B cell (primary cell): ENCODE measurements around the gene EIPR1. TPM values are rescaled to one million over a fixed set of nuclear protein-coding genes. Genes with fewer than 3 reads are reported as not detected.

Experiments
- ATAC-seq: fragments of 200-7000 bp; cut with Tn5 transposase; one replicate; pipeline ENCODE4 v1.10.0; 2021; ENCODE audit warnings: low read depth, mild to moderate bottlenecking, moderate number of reproducible peaks, moderate library complexity
- CTCF ChIA-PET: fragments of 350-600 bp; sonication (Branson Sonifier 250); formaldehyde crosslinking; loops from one replicate; lab custom pipeline; 2021; ENCODE audit warnings: antibody characterized with exemption, inconsistent platforms; lab: Charles Lee
- POLR2A ChIA-PET: fragments of 350-600 bp; sonication (Branson Sonifier 250); formaldehyde crosslinking; loops from one replicate; lab custom pipeline; 2021; ENCODE audit warnings: antibody characterized with exemption; lab: Charles Lee
- DNase-seq: peaks from one replicate; pipeline ENCODE4 v3.0.0; 2013
- H2AFZ ChIP-seq: 2 replicates; pipeline ENCODE4 v1.6.1; 2012; ENCODE audit warnings: mild to moderate bottlenecking, low read depth, low read length; ENCODE audit not compliant: insufficient read depth, poor library complexity, severe bottlenecking
- H3K27ac ChIP-seq, 2 donors: 1 replicate in 1 of 2; 2 replicates in 1 of 2; pipeline ENCODE4 v1.5.1; 2012 to 2013; ENCODE audit warnings: low read length in 2 of 2, mild to moderate bottlenecking in 2 of 2, moderate library complexity in 1 of 2
- H3K27me3 ChIP-seq, 4 experiments: fragments of 200-600 bp in 1 of 4; sonication (generic) in 1 of 4; replicated peaks in 1 of 4; 1 replicate in 2 of 4; 2 replicates in 2 of 4; pipeline versions ENCODE4 v1.6.1 to v1.7.0; 2013 to 2016; ENCODE audit warnings: low read length in 3 of 4, mild to moderate bottlenecking in 2 of 4, mixed read lengths in 1 of 4, moderate library complexity in 1 of 4; ENCODE audit not compliant: insufficient read depth in 4 of 4, control insufficient read depth in 3 of 4; ENCODE audit errors: control extremely low read depth in 1 of 4
- H3K36me3 ChIP-seq, 2 experiments: replicated peaks in 1 of 2; 1 replicate in 1 of 2; 2 replicates in 1 of 2; pipeline versions ENCODE4 v1.6.1 to v1.7.1; 2013; ENCODE audit warnings: low read length in 1 of 2; ENCODE audit not compliant: insufficient read depth in 2 of 2, control insufficient read depth in 1 of 2; ENCODE audit errors: control extremely low read depth in 1 of 2, extremely low read depth in 1 of 2
- H3K4me1 ChIP-seq, 2 donors: fragments of 200-600 bp in 1 of 2; sonication (generic) in 1 of 2; 1 replicate in 1 of 2; 2 replicates in 1 of 2; pipeline versions ENCODE4 v1.5.1 to v1.6.1; 2013 to 2017; ENCODE audit warnings: low read length in 2 of 2; ENCODE audit not compliant: control insufficient read depth in 2 of 2, insufficient read depth in 2 of 2
- H3K4me2 ChIP-seq: replicated peaks from 2 replicates; pipeline ENCODE3; 2012; ENCODE audit warnings: mild to moderate bottlenecking, low read depth, low read length; ENCODE audit not compliant: poor library complexity, severe bottlenecking
- H3K4me3 ChIP-seq, 5 experiments: fragments of 200-600 bp in 1 of 5; sonication (generic) in 1 of 5; 1 replicate in 3 of 5; 2 replicates in 2 of 5; pipeline versions ENCODE4 v1.5.1 to v1.7.0; 2011 to 2016; ENCODE audit warnings: low read length in 4 of 5, mild to moderate bottlenecking in 4 of 5, low read depth in 2 of 5, control low read depth in 1 of 5, moderate library complexity in 1 of 5; ENCODE audit not compliant: insufficient read depth in 1 of 5; ENCODE audit errors: control extremely low read depth in 1 of 5, extremely low read depth in 1 of 5
- H3K79me2 ChIP-seq: fragments of 200-600 bp; sonication (generic); one replicate; pipeline ENCODE4 v1.6.0; 2016; ENCODE audit warnings: low read length; ENCODE audit not compliant: control insufficient read depth, insufficient read depth
- H3K9ac ChIP-seq: fragments of 200-600 bp; sonication (generic); 2 replicates; pipeline ENCODE4 v1.6.1; 2017; ENCODE audit warnings: mild to moderate bottlenecking, low read length, moderate library complexity
- H3K9me3 ChIP-seq, 3 donors: one replicate each; pipeline versions ENCODE4 v1.6.1 to v1.7.1; 2013; ENCODE audit warnings: low read length in 2 of 3; ENCODE audit not compliant: control insufficient read depth in 2 of 3, insufficient read depth in 1 of 3; ENCODE audit errors: control extremely low read depth in 1 of 3
- H4K20me1 ChIP-seq: 2 replicates; pipeline ENCODE4 v1.6.0; 2012; ENCODE audit warnings: mild to moderate bottlenecking, low read length; ENCODE audit not compliant: insufficient read depth, control insufficient read depth, poor library complexity, severe bottlenecking
- H3K27ac Mint-ChIP-seq: one replicate; pipeline ENCODE4 v1.8.0; 2021; ENCODE audit warnings: mixed read lengths
- H3K27me3 Mint-ChIP-seq: one replicate; pipeline ENCODE4 v1.8.0; 2021; ENCODE audit warnings: mixed read lengths
- H3K4me1 Mint-ChIP-seq: one replicate; pipeline ENCODE4 v1.8.0; 2021; ENCODE audit warnings: mixed read lengths
- H3K4me3 Mint-ChIP-seq: one replicate; pipeline ENCODE4 v1.8.0; 2021; ENCODE audit warnings: mixed read lengths
- H3K9me3 Mint-ChIP-seq: one replicate; pipeline ENCODE4 v1.8.0; 2022; ENCODE audit warnings: mixed read lengths; ENCODE audit not compliant: insufficient read depth
- CTCF ChIP-seq: fragments of 200-600 bp; IDR thresholded peaks from one replicate; pipeline ENCODE4 v1.8.0; 2022; ENCODE audit warnings: antibody characterized with exemption, mild to moderate bottlenecking
- EZH2 ChIP-seq: IDR thresholded peaks from 2 replicates; pipeline ENCODE4 v1.6.1; 2012; ENCODE audit warnings: borderline replicate concordance, low read depth, mild to moderate bottlenecking, moderate library complexity, low read length; ENCODE audit not compliant: insufficient read depth, poor library complexity, severe bottlenecking
- WGBS: methylation state at CpG from one replicate; pipeline ENCODE4 v1.1.5; 2013; ENCODE audit warnings: missing lambda C conversion rate; ENCODE audit not compliant: insufficient coverage; 5-methylcytosine and 5-hydroxymethylcytosine counted together
- intact Hi-C: fragments of 100-400 bp; cut with micrococcal nuclease; formaldehyde crosslinking; loops from one replicate; pipeline ENCODE4 v1.10.0; 2022
- polyA plus RNA-seq: library from polyadenylated mRNA; depleted of rRNA; stranded (reverse); fragments of >200 nt; gene quantifications from 2 replicates; pipeline ENCODE4 v1.2.3, GENCODE V29; 2012
- total RNA-seq, 2 donors: library from RNA; stranded (reverse); fragments of 120-200 nt in 1 of 2; gene quantifications; 1 replicate in 1 of 2; 2 replicates in 1 of 2; pipeline versions ENCODE4 v1.2.3 to v1.2.4, GENCODE V29; 2013 to 2022

The EIPR1 gene
- total and polyA plus RNA-seq, 2 donors (not counting 1 experiment from before 2014, with no cell fraction given): 31.8 to 37.0 TPM

- Histone ChIP-seq H3K27me3 (no peaks in the 10 kb centered on the region), H3K4me2 (no peak overlapping the region), H4K20me1 (peaks cover 11% of the 10 kb centered on the region), H3K9ac (no peak overlapping the region), H3K27ac (no peak overlapping the region), H2AFZ (no peak overlapping the region), H3K9me3 (peaks cover 0 to 7% (median 0%) of the 10 kb centered on the region in 3 donors), H3K4me3 (no peak overlapping the region), H3K79me2 (peaks cover 18% of the 10 kb centered on the region), H3K4me1 (peaks cover 0 to 7% of the 10 kb centered on the region in 2 donors), H3K36me3 (peaks cover 6 to 27% of the 10 kb centered on the region in 2 experiments)
- H3K4me1 Mint-ChIP-seq: peaks cover 4% of the 10 kb centered on the region
- no peaks in the 10 kb centered on the region for H3K9me3 Mint-ChIP-seq
- intact Hi-C loops: no loop called here
- POLR2A ChIA-PET: no interaction called here
- H3K4me3 Mint-ChIP-seq: no peak overlapping the region
- CTCF ChIA-PET: interaction anchor here (3.3 kb wide), 1 partner anchor 9 kb away, joined by 26 read pairs; no protein-coding TSS in a partner anchor
- DNase-seq (no peak), ATAC-seq (no peak)
- TF ChIP-seq EZH2 (no peak), CTCF (no peak)
- H3K27ac Mint-ChIP-seq: no peak overlapping the region
- no peaks in the 10 kb centered on the region for H3K27me3 Mint-ChIP-seq
- over 99% methylated on average over 18 of the region's 25 CpGs for WGBS
These were observed 36.7 kb upstream of the EIPR1 start for GRCh38 chr2:3414133-3414860.

- intact Hi-C loops: no loop called here
- no peak overlapping the region for H3K4me3 ChIP-seq
- H3K27ac Mint-ChIP-seq: no peak overlapping the region
- H2AFZ ChIP-seq: no peak overlapping the region
- H3K9me3 ChIP-seq: peaks cover 0 to 11% (median 0%) of the 10 kb centered on the region in 3 donors
- peaks cover 22% of the 10 kb centered on the region for H3K79me2 ChIP-seq
- H3K4me1 ChIP-seq: peaks cover 0 to 8% of the 10 kb centered on the region in 2 donors
- no peak overlapping the region for H3K27ac ChIP-seq
- H3K36me3 ChIP-seq: peaks cover 6 to 26% of the 10 kb centered on the region in 2 experiments
- no peaks in the 10 kb centered on the region for H3K27me3 Mint-ChIP-seq
- H3K4me1 Mint-ChIP-seq: peaks cover 8% of the 10 kb centered on the region
- H3K4me3 Mint-ChIP-seq: no peak overlapping the region
- ChIA-PET POLR2A (no interaction called here), CTCF (interaction anchor here (3.3 kb wide), 1 partner anchor 10 kb away, joined by 26 read pairs; no protein-coding TSS in a partner anchor)
- no peak for TF ChIP-seq EZH2
- TF ChIP-seq CTCF: no peak
- no peak overlapping the region for H3K4me2 ChIP-seq
- H3K27me3 ChIP-seq: no peaks in the 10 kb centered on the region
- H4K20me1 ChIP-seq: peaks cover 14% of the 10 kb centered on the region
- ATAC-seq (no peak), DNase-seq (no peak)
- 100% methylated on average over 3 of the region's 4 CpGs for WGBS
- no peaks in the 10 kb centered on the region for H3K9me3 Mint-ChIP-seq
- H3K9ac ChIP-seq: no peak overlapping the region
These were observed 36.1 kb upstream of the EIPR1 start for GRCh38 chr2:3413697-3414096.
